ENCODE data around the gene MCIDAS.

The MCIDAS gene

GRCh38 chr5:55232271-55232984 is 5.3 kb upstream of the MCIDAS start:
- Histone ChIP-seq H3K9me3 (ENCODE audit: insufficient read depth, low read length) (no peaks in the 10 kb centered on the region), H4K20me1 (ENCODE audit: low read depth, low read length) (no peaks in the 10 kb centered on the region), H3F3A (ENCODE audit: insufficient read depth) (no peaks in the 10 kb centered on the region), H3K9ac (ENCODE audit: low read length) (peak overlapping the region; percentile 62), H3K4me2 (ENCODE audit: low read depth, low read length, poor library complexity, severe bottlenecking) (peak overlapping the region; percentile 74), H3K36me3 (ENCODE audit: low read length) (no peaks in the 10 kb centered on the region), H3K9me2 (replicated peaks; ENCODE audit: insufficient read depth, low read length) (no peaks in the 10 kb centered on the region), H3K27me3 (ENCODE audit: low read length) (no peaks in the 10 kb centered on the region), H2AFZ (ENCODE audit: low read depth, low read length, severe bottlenecking) (peak overlapping the region; percentile 85), H3K79me2 (ENCODE audit: insufficient read depth, low read length) (no peaks in the 10 kb centered on the region), H3K4me3 (ENCODE audit: insufficient read depth, low read length, poor library complexity, severe bottlenecking) (peak overlapping the region; percentile 54), H3K27ac (ENCODE audit: low read depth, low read length) (no peak overlapping the region)
- no peak for TF ChIP-seq EZH2phosphoT487 (conservative IDR thresholded peaks at IDR 0.05; ENCODE audit: low read length)
- TF ChIP-seq, protein P1, sequence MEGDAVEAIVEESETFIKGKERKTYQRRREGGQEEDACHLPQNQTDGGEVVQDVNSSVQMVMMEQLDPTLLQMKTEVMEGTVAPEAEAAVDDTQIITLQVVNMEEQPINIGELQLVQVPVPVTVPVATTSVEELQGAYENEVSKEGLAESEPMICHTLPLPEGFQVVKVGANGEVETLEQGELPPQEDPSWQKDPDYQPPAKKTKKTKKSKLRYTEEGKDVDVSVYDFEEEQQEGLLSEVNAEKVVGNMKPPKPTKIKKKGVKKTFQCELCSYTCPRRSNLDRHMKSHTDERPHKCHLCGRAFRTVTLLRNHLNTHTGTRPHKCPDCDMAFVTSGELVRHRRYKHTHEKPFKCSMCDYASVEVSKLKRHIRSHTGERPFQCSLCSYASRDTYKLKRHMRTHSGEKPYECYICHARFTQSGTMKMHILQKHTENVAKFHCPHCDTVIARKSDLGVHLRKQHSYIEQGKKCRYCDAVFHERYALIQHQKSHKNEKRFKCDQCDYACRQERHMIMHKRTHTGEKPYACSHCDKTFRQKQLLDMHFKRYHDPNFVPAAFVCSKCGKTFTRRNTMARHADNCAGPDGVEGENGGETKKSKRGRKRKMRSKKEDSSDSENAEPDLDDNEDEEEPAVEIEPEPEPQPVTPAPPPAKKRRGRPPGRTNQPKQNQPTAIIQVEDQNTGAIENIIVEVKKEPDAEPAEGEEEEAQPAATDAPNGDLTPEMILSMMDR (IDR thresholded peaks at IDR 0.05; ENCODE audit: insufficient read depth, low read length, poor library complexity, severe bottlenecking): no peak

- Histone ChIP-seq H3K4me3 (ENCODE audit: insufficient read depth, low read length, poor library complexity, severe bottlenecking) (no peak overlapping the region), H3K4me2 (ENCODE audit: low read depth, low read length, poor library complexity, severe bottlenecking) (peak overlapping the region; percentile 74), H3K27me3 (ENCODE audit: low read length) (no peaks in the 10 kb centered on the region), H3K9ac (ENCODE audit: low read length) (no peak overlapping the region), H3K9me2 (replicated peaks; ENCODE audit: insufficient read depth, low read length) (no peaks in the 10 kb centered on the region), H3K9me3 (ENCODE audit: insufficient read depth, low read length) (no peaks in the 10 kb centered on the region), H3K27ac (ENCODE audit: low read depth, low read length) (no peak overlapping the region), H4K20me1 (ENCODE audit: low read depth, low read length) (no peaks in the 10 kb centered on the region), H2AFZ (ENCODE audit: low read depth, low read length, severe bottlenecking) (peak overlapping the region; percentile 85), H3F3A (ENCODE audit: insufficient read depth) (no peaks in the 10 kb centered on the region), H3K79me2 (ENCODE audit: insufficient read depth, low read length) (no peaks in the 10 kb centered on the region), H3K36me3 (ENCODE audit: low read length) (no peaks in the 10 kb centered on the region)
- TF ChIP-seq, protein P1 (IDR thresholded peaks at IDR 0.05; ENCODE audit: insufficient read depth, low read length, poor library complexity, severe bottlenecking): no peak
- no peak for TF ChIP-seq EZH2phosphoT487 (conservative IDR thresholded peaks at IDR 0.05; ENCODE audit: low read length)
Measured at GRCh38 chr5:55231919-55232270, 4.8 kb upstream of the MCIDAS start.

- Histone ChIP-seq H3K9ac (ENCODE audit: low read length) (no peak overlapping the region), H3K27ac (ENCODE audit: low read depth, low read length) (no peak overlapping the region), H3K9me2 (replicated peaks; ENCODE audit: insufficient read depth, low read length) (no peaks in the 10 kb centered on the region), H3K79me2 (ENCODE audit: insufficient read depth, low read length) (no peaks in the 10 kb centered on the region), H4K20me1 (ENCODE audit: low read depth, low read length) (no peaks in the 10 kb centered on the region), H3F3A (ENCODE audit: insufficient read depth) (no peaks in the 10 kb centered on the region), H3K36me3 (ENCODE audit: low read length) (no peaks in the 10 kb centered on the region), H3K9me3 (ENCODE audit: insufficient read depth, low read length) (no peaks in the 10 kb centered on the region), H3K27me3 (ENCODE audit: low read length) (no peaks in the 10 kb centered on the region), H3K4me2 (ENCODE audit: low read depth, low read length, poor library complexity, severe bottlenecking) (peak overlapping the region; percentile 74), H2AFZ (ENCODE audit: low read depth, low read length, severe bottlenecking) (no peak overlapping the region), H3K4me3 (ENCODE audit: insufficient read depth, low read length, poor library complexity, severe bottlenecking) (no peak overlapping the region)
- no peak for TF ChIP-seq EZH2phosphoT487 (conservative IDR thresholded peaks at IDR 0.05; ENCODE audit: low read length)
- TF ChIP-seq, protein P1 (IDR thresholded peaks at IDR 0.05; ENCODE audit: insufficient read depth, low read length, poor library complexity, severe bottlenecking): no peak
Measured at GRCh38 chr5:55231029-55231918, 4.2 kb upstream of the MCIDAS start.

All from SU-DHL-6 (cell line).